Activated B cell treated with CpG ODN at 0.5 μM for 24 hours (primary cell): Measurements from ENCODE around the gene DDX41. TPM values are rescaled to one million over a fixed set of nuclear protein-coding genes. Genes with fewer than 3 reads are reported as not detected.

ENCODE experiments used
- ATAC-seq: fragments of 200-7000 bp; cut with Tn5 transposase; one replicate; pipeline ENCODE4 v1.10.0; 2021; ENCODE audit warnings: low read depth, mild to moderate bottlenecking, moderate library complexity
- CTCF ChIA-PET: fragments of 350-600 bp; sonication (Branson Sonifier 250); formaldehyde crosslinking; loops from one replicate; lab custom pipeline; 2021; ENCODE audit warnings: antibody characterized with exemption; lab: Charles Lee
- POLR2A ChIA-PET: fragments of 350-600 bp; sonication (Branson Sonifier 250); formaldehyde crosslinking; loops from one replicate; lab custom pipeline; 2021; ENCODE audit warnings: antibody characterized with exemption; lab: Charles Lee
- DNase-seq: peaks from one replicate; pipeline ENCODE4 v3.0.0; 2022
- H3K27ac Mint-ChIP-seq: one replicate; pipeline ENCODE4 v1.8.0; 2020; ENCODE audit warnings: mixed read lengths
- H3K27me3 Mint-ChIP-seq: one replicate; pipeline ENCODE4 v1.8.0; 2021; ENCODE audit warnings: mixed read lengths
- H3K36me3 Mint-ChIP-seq: one replicate; pipeline ENCODE4 v1.8.0; 2021; ENCODE audit warnings: low read depth, mixed read lengths
- H3K4me1 Mint-ChIP-seq: one replicate; pipeline ENCODE4 v1.8.0; 2021; ENCODE audit warnings: mixed read lengths
- H3K4me3 Mint-ChIP-seq: one replicate; pipeline ENCODE4 v1.8.0; 2020; ENCODE audit warnings: mild to moderate bottlenecking, mixed read lengths
- H3K9me3 Mint-ChIP-seq: one replicate; pipeline ENCODE4 v1.8.0; 2020; ENCODE audit warnings: mixed read lengths
- intact Hi-C: fragments of 100-400 bp; cut with micrococcal nuclease; formaldehyde crosslinking; loops from one replicate; pipeline ENCODE4 v1.15.1; 2024
- total RNA-seq: library from RNA; stranded (reverse); gene quantifications from 2 replicates; pipeline ENCODE4 v1.2.3, GENCODE V29; 2022
- TF ChIP-seq, protein P1 (sequence below): fragments of 200-600 bp; IDR thresholded peaks from one replicate; pipeline ENCODE4 v1.8.0; 2022; ENCODE audit warnings: antibody characterized with exemption, mild to moderate bottlenecking

Gene DDX41
- total RNA-seq, 1 donor from 2014 or later, result 144 TPM

DNA sequence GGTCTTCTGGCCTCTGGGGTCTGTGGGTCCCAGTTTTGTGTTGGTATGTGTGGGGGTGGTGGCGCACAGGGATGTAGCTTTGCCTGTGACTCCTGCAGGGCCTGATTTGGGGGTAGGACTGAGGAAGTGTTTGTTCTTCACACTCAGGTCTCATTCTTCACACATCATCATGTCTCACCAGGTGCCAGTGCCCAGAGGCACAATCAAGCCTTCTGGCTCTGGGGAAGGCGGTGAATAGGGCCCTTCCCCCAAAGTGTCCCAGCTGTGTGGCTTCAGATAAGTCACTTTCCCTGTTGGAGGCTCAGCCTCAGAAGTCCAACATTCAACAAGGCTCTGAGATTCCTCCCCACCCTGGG is 48.5 kb downstream of the DDX41 start:
- Mint-ChIP-seq H3K9me3 (peaks cover 2% of the 10 kb centered on the region), H3K4me3 (no peak overlapping the region), H3K27me3 (no peaks in the 10 kb centered on the region), H3K27ac (no peak overlapping the region), H3K36me3 (no peaks in the 10 kb centered on the region), H3K4me1 (no peaks in the 10 kb centered on the region)
- ChIA-PET CTCF (no interaction called here), POLR2A (interaction anchor here (0.6 kb wide), 1 partner anchor 36 kb away, joined by 3 read pairs; no protein-coding TSS in a partner anchor)
- intact Hi-C loops, result no loop called here
- DNase-seq (no peak), ATAC-seq (no peak)
- TF ChIP-seq, protein P1, sequence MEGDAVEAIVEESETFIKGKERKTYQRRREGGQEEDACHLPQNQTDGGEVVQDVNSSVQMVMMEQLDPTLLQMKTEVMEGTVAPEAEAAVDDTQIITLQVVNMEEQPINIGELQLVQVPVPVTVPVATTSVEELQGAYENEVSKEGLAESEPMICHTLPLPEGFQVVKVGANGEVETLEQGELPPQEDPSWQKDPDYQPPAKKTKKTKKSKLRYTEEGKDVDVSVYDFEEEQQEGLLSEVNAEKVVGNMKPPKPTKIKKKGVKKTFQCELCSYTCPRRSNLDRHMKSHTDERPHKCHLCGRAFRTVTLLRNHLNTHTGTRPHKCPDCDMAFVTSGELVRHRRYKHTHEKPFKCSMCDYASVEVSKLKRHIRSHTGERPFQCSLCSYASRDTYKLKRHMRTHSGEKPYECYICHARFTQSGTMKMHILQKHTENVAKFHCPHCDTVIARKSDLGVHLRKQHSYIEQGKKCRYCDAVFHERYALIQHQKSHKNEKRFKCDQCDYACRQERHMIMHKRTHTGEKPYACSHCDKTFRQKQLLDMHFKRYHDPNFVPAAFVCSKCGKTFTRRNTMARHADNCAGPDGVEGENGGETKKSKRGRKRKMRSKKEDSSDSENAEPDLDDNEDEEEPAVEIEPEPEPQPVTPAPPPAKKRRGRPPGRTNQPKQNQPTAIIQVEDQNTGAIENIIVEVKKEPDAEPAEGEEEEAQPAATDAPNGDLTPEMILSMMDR, result no peak

DNA sequence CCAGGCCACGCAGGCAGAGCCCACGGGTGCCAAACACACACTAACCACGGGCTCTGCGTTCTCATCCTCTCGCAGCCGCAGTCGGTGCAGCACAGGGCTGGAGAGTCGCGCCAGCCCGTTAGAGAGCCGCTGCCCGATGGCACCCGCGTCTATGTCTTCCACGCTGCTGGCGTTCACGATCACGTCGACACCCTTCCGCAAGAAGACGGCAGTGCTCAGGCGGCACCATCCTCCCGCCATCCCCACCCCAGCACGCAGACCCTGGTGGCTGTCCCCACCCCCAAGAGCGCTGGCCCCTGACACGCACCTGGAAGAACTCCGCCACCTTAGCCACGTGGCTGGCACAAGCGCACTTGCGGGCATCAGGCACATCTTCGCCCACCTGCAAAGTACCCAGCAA is 49.3 kb downstream of the DDX41 start:
- no peaks in the 10 kb centered on the region for H3K4me1 Mint-ChIP-seq
- intact Hi-C loops, result no loop called here
- ATAC-seq, result no peak
- no peak for DNase-seq
- H3K4me3 Mint-ChIP-seq, result no peak overlapping the region
- POLR2A ChIA-PET, result no interaction called here
- no peaks in the 10 kb centered on the region for H3K27me3 Mint-ChIP-seq
- H3K27ac Mint-ChIP-seq, result no peak overlapping the region
- TF ChIP-seq, protein P1, result no peak
- no peaks in the 10 kb centered on the region for H3K36me3 Mint-ChIP-seq
- peaks cover 2% of the 10 kb centered on the region for H3K9me3 Mint-ChIP-seq
- CTCF ChIA-PET, result no interaction called here

DNA sequence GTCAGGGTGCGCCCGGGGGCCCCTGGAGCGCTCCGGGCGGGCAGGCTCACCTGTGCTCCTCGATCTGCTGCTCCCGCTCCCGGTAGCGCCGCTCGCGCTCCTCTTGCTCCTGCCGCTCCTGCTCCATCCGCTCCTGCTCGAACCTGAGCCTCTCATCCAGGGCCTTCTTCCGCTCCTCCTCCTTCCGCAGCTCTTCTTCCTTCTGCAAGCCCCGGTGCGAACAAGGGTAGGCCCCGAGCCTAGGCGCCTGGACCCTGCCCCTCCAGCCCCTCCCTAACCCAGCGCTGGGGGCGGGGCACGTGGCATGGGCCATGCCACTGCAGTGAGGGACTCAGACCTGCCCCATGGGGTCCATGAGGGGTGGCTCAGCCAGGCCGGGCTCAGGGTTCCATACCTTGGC is 49.9 kb downstream of the DDX41 start:
- intact Hi-C loops, result no loop called here
- Mint-ChIP-seq H3K27ac (no peak overlapping the region), H3K27me3 (no peaks in the 10 kb centered on the region), H3K9me3 (peaks cover 2% of the 10 kb centered on the region), H3K4me1 (peaks cover 2% of the 10 kb centered on the region), H3K36me3 (no peaks in the 10 kb centered on the region), H3K4me3 (no peak overlapping the region)
- TF ChIP-seq, protein P1, result no peak
- ATAC-seq (no peak), DNase-seq (no peak)
- ChIA-PET CTCF (no interaction called here), POLR2A (interaction anchor here (0.7 kb wide), 1 partner anchor 66 kb away, joined by 3 read pairs; no protein-coding TSS in a partner anchor)

DNA sequence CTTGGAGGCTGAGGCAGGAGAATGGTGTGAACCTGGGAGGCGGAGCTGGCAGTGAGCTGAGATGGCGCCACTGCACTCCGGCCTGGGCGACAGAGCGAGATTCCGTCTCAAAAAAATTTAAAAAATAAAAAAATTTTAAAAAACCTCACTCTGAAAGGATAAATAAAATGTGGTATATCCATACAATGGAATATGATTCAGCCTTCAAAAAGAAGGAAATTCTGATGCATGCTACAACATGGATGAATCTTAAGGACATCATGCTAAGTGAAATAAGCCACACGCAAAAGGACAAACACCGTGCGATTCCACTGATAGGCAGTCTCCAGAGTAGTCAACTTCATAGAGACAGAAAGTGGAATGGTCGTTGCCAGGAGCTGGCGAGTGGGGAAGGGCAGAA is 51.7 kb downstream of the DDX41 start:
- POLR2A ChIA-PET, result no interaction called here
- H3K27me3 Mint-ChIP-seq, result no peaks in the 10 kb centered on the region
- ATAC-seq, result no peak
- intact Hi-C loops, result no loop called here
- H3K4me1 Mint-ChIP-seq, result peaks cover 2% of the 10 kb centered on the region
- CTCF ChIA-PET, result no interaction called here
- H3K9me3 Mint-ChIP-seq, result peaks cover 2% of the 10 kb centered on the region
- H3K27ac Mint-ChIP-seq, result no peak overlapping the region
- H3K36me3 Mint-ChIP-seq, result no peaks in the 10 kb centered on the region
- TF ChIP-seq, protein P1, result no peak
- no peak for DNase-seq
- no peak overlapping the region for H3K4me3 Mint-ChIP-seq

DNA sequence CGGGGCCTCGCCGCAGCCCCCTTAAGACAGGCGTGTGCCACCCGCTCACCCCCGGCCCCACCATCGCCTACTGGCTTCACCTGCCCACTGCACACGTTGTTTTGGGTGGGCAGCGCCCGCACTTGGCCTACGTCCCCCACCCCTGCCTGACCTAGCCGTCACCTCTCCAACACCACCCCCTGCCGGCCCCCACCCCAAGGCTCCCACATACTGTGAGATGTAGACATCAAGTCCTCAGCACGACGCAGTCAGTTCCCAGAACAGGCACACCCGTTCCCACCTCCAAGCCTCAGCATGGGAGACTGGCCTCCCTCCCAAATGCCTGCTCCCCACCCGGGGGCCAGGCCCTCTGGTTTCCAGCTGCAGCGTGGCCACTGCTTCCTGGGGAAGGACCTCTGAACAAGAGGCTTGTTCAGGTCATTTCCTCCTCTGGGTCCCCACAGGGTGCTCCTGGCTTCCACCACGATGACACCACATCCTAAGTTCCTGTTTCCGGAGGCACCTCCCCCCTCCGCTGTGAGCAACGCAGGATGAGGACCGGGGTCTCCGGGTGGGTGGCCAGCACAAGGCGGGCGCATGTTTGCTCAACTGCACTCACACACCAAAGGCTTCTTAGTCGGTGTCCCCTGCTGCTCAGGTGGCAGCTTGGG is 54.6 kb downstream of the DDX41 start:
- no peak overlapping the region for H3K4me3 Mint-ChIP-seq
- TF ChIP-seq, protein P1, result no peak
- no peak overlapping the region for H3K27ac Mint-ChIP-seq
- ATAC-seq, result no peak
- H3K4me1 Mint-ChIP-seq, result peaks cover 6% of the 10 kb centered on the region
- H3K36me3 Mint-ChIP-seq, result no peaks in the 10 kb centered on the region
- ChIA-PET POLR2A (no interaction called here), CTCF (no interaction called here)
- intact Hi-C loops, result no loop called here
- peaks cover 2% of the 10 kb centered on the region for H3K9me3 Mint-ChIP-seq
- no peak for DNase-seq
- H3K27me3 Mint-ChIP-seq, result no peaks in the 10 kb centered on the region

Other genes with a start within 250 kb of the DDX41 start
- 35.6 and 36.3 TPM in 2 replicates for gene RAB24, start 213.2 kb downstream of the DDX41 start, total RNA-seq
- 141 and 160 TPM in 2 replicates for gene PRELID1, start 213.2 kb downstream of the DDX41 start, total RNA-seq
- 7.6 and 9.1 TPM in 2 replicates for gene MXD3, start 205.1 kb downstream of the DDX41 start, total RNA-seq
- 88.0 and 89.7 TPM in 2 replicates for gene LMAN2, start 165.3 kb downstream of the DDX41 start, total RNA-seq
- 50.6 and 58.3 TPM in 2 replicates for gene RGS14, start 159.0 kb downstream of the DDX41 start, total RNA-seq
- not detected in 2 replicates for gene SLC34A1, start 132.5 kb downstream of the DDX41 start, total RNA-seq
- not detected in 2 replicates for gene PFN3, start 116.3 kb downstream of the DDX41 start, total RNA-seq
- gene F12, start 107.4 kb downstream of the DDX41 start, total RNA-seq, result 0.31 TPM in 1 of 2 replicates, not detected in the other
- 90.6 and 92.6 TPM in 2 replicates for gene GRK6, start 90.3 kb downstream of the DDX41 start, total RNA-seq
- 2.4 and 3.2 TPM in 2 replicates for gene PRR7, start 70.1 kb downstream of the DDX41 start, total RNA-seq
- gene DBN1, start 43.3 kb downstream of the DDX41 start, total RNA-seq, result 2.0 and 3.9 TPM in 2 replicates
- gene PDLIM7, start 19.4 kb downstream of the DDX41 start, total RNA-seq, result 17.0 and 17.7 TPM in 2 replicates
- gene DOK3, start 7.1 kb downstream of the DDX41 start, total RNA-seq, result 82.5 and 88.5 TPM in 2 replicates
- gene FAM193B, start 37.6 kb upstream of the DDX41 start, total RNA-seq, result 108 and 121 TPM in 2 replicates
- 78.4 and 82.2 TPM in 2 replicates for gene TMED9, start 75.2 kb upstream of the DDX41 start, total RNA-seq
- gene B4GALT7, start 83.2 kb upstream of the DDX41 start, total RNA-seq, result 36.3 and 42.3 TPM in 2 replicates